ENCODE data around the gene MRPS2.
A peak's percentile ranks its signal among the peaks of the same experiment; 100 is the strongest.
"Not testable (repeated sequence)": the region's sequence is repeated elsewhere in the genome, so short reads cannot be mapped to it uniquely, and the experiment has no call there.

MRPS2 gene

DNA sequence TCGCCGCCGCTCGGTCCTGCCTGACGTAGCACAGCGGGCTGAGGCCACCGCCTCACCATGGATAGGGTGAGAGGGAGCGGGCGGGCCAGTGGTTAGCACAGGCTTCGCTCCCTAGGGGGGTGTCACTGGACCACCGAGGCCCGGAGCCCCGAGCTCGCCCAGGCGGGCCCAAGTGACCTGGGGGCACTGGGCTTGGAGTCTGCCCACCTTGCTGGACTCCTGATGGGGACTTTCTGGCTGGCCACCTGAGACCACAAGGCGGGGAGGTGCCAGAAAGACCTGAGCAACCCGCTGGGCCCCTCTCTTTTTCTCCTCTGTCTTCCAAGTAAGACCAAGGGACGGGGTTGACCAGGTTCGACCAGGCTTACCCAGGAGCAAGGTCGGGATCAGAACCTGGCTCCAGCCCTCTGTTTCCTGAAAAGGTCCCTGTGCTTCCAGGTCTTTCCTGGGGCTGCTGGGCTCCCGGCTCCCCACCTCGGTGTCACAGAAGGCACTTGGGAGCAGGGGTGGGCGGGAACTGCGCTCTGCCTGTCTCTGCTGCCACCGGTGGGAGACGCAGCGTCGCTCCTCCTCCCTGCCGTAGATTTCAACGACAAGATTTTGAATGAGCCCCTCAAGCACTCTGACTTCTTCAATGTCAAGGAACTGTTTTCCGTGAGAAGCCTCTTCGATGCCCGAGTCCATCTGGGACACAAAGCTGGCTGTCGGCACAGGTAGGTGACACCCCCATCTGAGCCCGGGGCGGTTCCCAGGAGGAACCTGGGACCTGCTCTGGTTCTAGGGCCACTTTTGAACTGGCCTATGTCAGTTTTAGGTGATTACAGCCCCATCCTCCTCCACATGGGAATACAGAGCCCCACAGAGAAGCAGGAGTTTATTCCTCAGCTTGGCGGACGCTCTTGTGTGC, 1.0 kb downstream of the MRPS2 start:
- DNase-seq: no peak

DNA sequence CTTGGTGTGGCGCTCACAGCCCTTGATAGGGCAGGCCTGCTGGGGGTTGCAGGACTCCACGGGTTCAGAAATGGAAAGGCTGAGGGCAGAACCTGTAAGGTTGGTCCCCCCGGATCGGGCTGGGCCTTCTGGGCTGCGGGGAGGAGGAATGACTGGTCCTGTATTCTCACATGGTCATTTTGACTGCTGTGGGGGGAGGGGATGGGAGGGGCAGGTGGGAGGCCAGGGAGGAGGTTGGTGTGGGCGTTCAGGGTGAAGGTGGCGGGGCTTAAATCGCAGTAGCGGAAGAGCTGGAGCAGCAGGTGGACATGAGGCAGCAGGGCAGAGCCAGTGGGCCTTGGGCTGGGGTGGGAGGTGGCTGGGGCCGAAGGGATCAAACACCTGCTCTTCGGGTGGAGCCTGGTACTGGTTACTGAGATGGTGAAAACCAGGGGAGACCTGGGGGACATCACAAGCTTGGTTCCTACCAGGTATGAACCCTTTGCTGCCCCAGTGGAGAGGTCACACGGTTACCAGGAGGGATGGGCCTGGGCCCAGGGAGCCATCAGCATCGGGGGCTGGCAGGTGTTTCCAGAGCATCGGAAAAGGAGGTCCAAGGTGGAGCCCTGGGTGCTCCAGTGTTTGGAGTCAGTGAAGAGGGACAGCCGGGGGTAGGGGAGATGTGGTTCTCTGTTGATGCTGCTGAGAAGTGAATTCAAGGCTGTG, 1.8 kb downstream of the MRPS2 start:
- no peak for DNase-seq

DNA sequence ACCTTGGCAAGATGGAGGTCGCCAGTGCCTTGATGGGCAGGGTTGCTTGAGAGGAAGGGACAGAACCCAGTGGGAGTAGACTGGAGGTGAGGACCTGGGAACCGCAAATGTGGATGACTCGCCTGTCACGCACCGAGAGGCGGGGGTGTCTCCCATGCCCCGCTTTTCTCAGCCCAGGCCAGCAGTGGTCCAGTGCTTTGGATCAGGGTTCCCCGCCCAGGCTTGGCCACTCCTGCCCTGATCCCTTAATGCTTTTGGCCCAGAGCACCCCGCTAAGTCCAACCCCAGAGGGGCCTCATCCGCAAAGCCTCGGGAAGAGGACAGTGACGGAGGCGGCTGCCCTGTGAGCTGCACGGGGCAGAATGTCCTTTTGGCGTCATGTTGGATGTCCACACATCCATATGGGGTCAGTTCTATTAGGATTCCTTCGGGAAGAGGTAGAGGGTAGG, 2.4 kb downstream of the MRPS2 start:
- no peak for DNase-seq

DNA sequence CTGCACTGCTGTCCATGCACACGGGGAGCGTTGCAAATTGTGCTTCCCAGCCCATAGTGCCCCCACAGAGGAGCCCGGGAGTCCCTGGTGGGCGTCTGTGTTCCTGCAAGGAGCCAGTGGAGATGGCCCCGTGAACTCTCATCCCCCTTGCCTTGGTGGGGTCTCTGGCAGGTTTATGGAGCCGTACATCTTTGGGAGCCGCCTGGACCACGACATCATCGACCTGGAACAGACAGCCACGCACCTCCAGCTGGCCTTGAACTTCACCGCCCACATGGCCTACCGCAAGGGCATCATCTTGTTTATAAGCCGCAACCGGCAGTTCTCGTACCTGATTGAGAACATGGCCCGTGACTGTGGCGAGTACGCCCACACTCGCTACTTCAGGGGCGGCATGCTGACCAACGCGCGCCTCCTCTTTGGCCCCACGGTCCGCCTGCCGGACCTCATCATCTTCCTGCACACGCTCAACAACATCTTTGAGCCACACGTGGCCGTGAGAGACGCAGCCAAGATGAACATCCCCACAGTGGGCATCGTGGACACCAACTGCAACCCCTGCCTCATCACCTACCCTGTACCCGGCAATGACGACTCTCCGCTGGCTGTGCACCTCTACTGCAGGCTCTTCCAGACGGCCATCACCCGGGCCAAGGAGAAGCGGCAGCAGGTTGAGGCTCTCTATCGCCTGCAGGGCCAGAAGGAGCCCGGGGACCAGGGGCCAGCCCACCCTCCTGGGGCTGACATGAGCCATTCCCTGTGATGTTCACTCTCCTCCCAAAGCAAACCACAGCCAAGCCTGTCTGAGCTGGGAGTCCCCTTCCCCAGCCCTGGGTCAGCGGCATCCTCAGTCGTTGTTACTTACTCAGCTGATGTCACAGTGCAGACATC, 3.1 kb downstream of the MRPS2 start:
- DNase-seq: no peak

DNA sequence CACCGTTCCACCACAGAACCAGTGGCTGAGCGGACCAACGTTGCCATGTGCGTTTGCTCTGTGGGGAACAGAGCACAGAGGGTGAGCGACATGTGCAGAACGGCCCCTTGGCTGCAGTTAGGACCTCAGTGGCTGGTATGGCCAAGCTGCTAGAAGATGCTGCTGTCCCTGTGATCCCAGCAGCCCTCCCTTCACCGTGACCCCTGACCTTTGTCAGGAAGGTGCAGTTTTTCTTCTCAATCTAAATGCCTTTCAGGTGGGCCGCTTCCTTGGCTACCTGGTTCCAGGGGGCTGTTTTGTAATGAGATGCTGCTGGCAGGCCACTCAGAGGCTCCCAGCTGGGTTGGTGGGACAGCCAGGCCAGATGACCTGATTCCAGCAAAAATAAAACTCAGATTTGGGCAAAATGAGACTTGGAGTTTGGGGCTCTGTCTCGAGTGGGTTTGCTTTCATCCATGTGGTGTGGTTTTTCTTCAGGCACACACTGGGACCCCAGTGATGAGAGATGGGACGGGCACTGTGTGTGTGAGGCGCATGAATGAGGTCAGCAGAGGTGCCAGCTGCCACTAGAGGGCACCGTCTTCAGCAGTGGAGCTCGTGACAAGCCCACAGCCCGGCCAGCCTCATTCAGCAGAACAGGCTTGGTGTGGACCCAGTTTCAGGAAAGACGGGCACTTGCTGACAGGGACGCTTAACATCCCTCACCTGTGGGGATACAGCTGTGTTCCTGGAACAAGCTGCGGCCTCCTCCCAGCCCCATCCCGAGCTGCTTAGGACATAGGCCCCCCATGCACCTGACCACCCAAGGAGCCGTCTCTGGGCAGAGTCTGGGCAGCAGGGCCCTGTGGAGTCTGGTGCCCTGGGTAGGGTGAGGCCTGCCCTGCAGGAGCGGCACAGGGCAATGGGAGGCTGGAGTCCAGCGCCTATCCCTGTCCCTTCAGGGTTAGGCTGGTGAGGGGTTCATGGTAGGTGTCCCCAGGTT, 4.1 kb downstream of the MRPS2 start:
- peak; percentile 42 to 61 for DNase-seq

DNA sequence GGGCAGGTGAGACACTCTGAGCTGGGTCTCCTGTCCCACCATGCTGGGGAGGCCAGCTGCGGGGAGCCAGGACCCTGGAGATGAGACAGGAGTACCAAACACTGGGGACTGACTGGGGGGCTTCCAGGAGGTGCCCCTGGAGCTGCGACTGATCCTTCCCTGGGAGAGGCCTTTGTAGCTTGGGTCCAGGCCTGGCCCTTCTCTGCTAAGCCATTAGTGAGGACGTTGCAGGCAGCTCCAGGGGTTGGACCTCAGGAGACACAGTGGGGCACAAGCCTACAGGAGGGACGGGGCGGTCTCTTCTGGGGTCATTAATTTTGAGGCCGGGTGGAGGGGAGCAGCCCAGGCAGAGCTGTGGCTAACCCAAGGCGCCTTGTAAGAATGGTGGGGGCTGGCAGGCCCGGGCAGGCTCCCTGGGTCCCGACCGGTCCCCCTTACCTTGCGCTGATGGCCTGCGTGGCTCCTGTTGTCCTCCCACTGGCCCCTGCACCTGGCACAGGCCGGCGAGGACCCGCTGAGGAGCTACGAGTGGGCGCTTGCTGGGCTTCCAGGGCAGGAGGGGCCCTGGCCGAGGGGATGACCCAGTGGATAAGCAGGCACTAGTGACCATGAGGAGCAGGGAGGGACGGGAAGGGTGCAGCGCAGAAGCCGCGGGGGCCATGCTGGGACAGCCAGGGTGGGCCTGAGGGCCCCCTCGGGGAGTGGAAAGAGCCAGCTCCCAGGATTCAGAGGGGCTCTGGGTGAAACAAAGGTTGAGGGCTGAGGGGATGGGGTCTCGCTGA, 5.1 kb downstream of the MRPS2 start:
- no peak for DNase-seq

DNA sequence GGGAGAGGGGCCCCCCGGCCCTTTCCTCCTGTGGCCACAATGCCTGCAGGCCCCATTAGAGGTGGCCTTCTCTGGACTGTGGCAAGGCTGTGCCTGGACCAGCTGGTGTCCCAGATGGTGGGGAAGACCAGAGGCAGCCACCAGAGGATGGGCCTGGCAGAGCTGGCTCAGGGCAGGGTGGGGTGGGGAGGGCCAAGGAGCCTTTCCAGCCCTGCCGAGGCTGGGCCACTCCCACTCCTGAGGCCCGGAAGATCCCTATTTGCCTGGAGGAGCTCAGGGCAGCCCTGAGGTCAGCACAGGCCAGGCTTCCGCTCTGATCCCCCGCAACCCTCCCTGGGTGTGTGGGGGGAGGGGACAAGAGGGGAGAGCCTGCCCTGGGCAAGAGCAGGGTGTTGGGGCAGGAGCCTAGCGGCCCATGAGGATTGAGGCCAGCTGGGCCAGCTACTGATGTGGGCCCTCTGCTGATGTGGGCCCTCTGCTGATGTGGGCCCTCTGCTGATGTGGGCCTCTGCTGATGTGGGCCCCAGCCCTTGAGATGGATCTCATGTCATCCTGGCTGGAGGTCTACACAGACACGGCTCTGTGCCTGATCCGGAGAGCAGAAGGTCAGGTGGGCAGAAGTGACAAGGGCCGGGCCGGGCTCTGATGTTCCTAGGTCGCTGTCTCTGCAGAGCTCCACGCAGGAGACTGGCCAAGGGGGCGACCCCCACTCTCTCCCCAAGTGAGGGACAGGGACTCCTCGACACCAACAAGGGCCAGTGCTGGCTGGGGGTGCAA, 6.0 kb downstream of the MRPS2 start:
- DNase-seq: peak; percentile 19 to 65

DNA sequence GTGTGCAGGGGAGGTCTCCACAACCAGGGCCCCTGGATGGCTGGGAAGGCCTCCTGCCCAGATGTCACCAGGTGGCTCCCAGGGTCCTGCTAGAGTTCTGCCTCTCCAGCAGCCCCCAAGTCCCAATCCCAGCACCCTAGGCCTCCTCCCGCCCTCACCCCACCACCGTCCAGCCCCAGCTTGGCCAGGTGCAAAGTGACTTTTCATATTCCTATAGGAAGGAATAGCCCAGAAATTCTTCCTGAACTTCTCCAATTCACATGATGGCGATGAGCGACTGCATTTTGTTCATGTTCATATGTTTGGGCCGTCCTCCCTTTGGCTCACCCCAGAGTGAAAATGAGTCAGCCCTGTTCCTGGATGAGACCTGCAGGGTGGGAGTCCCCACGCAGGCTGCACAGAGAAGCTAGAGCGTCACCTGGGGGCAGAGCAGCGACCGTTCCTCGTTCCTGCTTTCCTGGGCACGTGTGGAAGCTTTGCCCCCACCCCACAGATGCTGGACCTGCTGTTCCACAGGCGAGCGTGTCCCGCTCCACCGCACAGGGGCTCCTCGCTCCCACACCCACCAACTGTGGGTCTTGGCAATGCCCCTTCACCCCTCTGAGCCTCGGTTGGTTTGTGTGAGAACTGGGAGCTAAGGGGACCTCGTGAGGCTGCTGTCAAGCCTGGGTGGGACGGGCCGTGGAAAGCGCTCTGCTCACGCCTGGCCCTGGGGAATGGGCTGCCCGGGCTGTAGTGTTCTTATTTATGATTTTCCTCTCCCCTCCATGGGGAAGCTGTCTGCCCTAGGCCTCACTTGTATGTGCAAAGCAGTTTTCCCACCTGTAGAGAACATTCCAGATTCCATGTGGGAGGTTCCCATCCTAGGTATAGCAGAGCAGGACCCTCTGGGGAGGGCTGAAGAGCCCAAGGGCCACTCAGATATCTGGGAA, 6.9 kb downstream of the MRPS2 start:
- DNase-seq: no peak

DNA sequence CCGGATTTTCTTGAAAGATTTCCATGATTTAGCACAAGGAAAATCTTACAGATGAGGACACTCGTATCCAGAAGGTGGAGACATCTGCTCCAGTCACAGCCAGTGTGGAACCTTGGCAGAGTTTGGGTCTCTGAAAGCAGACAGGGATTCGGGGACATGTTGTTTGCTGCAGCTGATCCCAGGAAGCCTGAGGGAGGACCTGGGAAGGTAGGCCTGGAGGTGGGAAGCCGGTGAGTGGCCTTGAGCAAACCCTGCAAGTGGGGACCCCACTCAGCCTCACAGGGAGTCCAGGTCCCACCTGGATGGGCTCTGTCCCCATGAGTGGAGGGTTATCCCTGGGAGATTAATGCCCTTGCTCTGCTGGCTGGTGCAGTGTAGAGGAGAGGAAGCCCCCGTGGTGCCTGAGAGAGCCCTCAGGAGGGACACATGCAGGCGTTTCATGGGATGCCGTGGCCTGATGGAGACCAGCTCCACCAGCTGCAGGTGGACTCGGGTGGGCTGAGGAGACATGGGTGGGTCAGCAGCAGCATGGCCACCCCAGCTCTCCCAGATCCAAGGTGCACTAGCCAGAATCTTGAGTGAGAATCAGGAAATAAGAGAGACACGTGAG, 7.8 kb downstream of the MRPS2 start:
- no peak for DNase-seq

DNA sequence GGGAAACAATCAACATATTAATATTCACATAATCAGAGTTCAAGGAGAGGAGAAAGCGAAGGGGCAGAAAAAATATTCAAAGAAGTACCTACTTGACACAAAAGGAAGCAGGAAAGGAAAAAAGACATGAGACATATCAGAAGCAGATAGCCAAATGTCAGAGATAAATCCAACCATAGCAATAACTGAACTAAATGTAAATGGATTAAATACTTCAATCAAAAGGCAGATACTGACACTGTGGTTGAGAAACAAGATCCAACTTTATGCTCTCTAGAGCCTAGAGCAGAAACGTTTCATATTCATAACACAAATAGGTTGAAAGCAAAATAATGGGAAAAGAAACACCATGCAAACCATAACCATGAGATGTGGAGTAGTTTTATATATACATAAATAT, 9.0 kb downstream of the MRPS2 start:
- DNase-seq: no peak

DNA sequence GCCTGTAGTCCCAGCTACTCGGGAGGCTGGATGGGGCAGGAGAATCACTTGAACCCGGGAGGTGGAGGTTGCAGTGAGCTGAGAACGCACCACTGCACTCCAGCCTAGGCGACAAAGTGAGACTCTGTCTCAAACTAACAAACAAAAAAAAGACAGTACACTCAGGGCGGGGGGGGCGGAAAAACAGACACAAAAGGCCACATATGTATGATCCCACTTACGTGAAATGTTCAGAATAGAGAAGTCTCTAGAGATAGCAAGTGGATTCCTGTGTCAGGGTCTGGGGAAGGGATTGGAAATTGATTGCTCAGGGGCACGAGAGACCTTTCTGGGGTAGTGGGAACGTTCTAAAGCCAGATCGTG, 11.7 kb downstream of the MRPS2 start:
- no peak for DNase-seq

DNA sequence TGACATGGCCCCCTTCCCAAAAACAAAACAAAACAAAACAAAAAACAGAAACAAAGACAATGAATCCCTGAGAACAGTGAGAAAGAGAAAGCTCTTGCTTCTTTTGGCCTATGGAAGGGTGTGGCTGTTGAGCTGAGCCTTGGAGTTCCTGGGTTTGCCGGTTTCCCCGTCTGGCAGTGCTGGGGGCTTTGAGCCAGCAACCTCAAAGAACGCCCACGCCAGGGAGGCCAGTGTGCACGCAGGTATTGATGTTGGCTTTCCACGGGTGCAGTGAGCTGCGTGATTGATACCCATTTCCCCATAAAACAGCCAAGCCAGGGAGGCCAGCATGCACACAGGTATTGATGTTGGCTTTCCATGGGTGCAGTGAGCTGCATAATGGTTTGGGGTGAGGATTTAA, 12.4 kb downstream of the MRPS2 start:
- no peak for DNase-seq

DNA sequence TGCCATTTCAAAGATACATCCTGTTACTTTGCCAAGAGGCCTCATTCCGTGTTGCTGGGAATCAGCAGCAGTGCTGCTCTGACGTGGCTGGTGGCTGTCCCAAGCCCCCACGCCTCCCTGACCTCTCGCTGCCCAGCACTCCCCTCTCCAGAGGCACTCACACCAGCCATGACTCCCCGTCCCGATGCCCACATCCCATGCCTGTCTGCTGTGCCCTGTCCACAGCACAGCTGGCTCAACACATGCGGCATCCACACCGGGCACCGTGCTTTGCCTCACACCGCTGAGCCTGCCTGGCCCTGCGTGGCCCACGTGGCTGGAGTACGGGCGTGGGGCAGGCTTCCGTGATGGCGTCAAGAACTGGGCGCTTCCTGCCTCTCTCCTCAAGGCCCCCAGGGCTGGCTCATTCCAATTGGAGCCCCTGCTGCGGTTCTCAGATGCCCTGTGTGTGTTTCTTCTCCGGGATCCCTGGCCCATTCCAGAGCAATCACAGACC, 12.9 kb downstream of the MRPS2 start:
- no peak for DNase-seq

DNA sequence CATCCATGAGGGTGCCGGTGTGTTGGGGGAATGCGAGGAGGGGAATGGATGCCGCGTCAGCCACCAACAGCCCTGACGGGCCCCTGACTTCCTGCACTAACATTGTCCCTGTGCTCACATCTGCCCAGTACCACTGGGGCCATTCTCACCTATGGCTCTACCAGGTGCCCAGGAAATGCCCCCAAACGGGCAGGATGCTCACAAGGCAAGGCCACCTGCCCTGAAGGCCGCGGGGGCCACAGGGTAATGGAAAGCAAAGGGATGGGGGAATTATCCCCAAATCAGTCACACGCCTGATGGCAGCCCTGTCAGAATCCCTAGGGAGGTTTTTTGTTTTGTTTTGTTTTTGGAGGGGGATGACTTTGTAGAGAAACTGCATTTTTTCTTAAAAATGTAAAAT, 13.4 kb downstream of the MRPS2 start:
- not testable (repeated sequence) for DNase-seq

DNA sequence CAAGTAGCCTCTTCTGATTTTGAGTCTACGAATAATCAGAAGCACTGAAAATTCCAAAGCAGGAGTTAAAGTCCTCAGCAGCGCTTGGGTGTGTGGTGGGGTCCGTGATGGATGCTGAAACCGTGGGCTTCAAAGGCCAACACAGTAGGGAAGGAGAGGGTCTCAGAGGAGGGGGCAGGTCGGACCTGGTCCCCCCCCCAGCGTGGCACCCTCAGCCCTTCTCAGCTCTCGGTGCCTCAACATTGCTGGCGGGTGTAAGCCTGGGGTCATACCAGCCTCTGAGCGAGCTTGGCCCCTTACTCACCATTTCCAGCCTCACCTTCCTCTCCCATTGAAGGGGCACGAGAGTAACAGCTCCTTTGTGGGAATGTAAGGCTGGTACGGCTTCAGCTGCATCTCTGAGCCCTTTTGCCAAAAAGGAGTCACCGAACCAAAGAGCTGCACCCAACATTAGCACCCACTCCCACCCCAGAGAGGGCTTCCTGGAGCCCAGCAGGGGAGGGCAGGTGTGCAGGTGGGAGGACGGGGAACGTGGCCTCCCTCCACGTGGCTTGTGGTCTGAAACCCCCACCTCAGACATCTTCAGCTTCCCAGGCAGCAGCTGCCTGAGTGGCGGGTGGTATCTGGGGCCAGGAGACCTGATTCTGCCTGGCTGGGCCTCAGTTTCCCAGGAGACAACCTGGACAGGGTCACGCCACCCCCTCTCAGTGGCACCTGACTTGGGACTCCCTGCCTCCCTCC, 14.0 kb downstream of the MRPS2 start:
- no peak for DNase-seq

DNA sequence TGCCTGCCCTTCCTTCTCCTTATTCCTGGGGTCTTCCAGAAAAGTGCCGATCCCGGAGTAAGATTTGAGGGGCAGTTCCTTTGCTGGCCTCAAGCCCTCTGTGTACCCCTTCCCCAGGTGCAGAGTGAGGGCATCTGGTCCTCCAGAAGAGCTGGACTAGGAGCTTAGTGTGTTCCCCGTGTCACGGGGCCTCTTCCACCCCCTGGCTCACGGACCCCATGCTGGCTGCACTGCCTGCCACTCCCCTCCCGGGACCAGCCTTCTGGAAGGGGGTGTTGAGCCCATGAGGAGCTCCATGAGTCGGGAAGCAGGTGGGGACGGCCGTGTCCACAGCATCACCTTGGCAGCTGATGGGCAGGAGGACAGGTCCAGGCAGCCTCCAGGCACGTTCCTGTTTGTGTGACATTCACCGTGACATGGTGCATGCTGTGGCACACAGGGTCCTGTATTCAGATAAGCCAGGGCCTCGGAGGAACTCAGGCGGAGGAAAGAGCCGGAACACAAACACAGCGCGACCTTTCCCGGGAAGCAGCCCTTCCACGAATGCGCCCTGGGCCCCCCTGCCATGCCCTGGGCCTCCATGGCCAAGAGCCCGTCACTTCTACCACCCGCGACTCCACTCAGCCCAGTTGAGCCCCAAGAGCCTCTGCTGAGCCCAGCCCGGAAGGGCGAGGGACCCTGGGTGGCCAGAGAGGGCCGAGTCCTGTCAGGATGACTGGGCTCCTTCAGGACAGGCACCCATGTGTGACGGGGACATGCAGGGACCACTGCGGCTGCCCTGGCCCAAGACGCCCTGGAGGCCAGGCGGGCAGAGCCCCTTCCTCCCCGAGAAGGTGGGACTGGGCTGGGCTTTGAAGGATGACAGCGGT, 14.8 kb downstream of the MRPS2 start:
- no peak for DNase-seq
